Stimulated activated CD8-positive, alpha-beta memory T cell treated with anti-CD3 and anti-CD28 coated beads, Interleukin-4, amount 100 ng/mL, for 24 hours (primary cell): ENCODE measurements around the gene CUL5.
"Not testable (repeated sequence)": the region's sequence is repeated elsewhere in the genome, so short reads cannot be mapped to it uniquely, and the experiment has no call there.

ENCODE experiments used
- DNase-seq: peaks from one replicate; pipeline ENCODE4 v3.0.0-alpha.2; 2020; ENCODE audit warnings: low read depth

CUL5 gene

GRCh38 chr11:108025387-108026080 is 16.8 kb downstream of the CUL5 start:
- DNase-seq = no peak

GRCh38 chr11:108027057-108027456 is 18.4 kb downstream of the CUL5 start:
- no peak for DNase-seq

GRCh38 chr11:108028822-108029441 is 20.2 kb downstream of the CUL5 start:
- not testable (repeated sequence) for DNase-seq

GRCh38 chr11:108031604-108032003 is 22.9 kb downstream of the CUL5 start:
- not testable (repeated sequence) for DNase-seq

- no peak for DNase-seq
Measured at GRCh38 chr11:108032800-108033199, 24.1 kb downstream of the CUL5 start.

GRCh38 chr11:108034034-108034433 is 25.3 kb downstream of the CUL5 start:
- no peak for DNase-seq

GRCh38 chr11:108034952-108035351 is 26.3 kb downstream of the CUL5 start:
- DNase-seq = no peak

GRCh38 chr11:108035690-108036089 is 27.0 kb downstream of the CUL5 start:
- no peak for DNase-seq

- no peak for DNase-seq
Measured at GRCh38 chr11:108037211-108037610, 28.5 kb downstream of the CUL5 start.

- no peak for DNase-seq
Measured at GRCh38 chr11:108037636-108038035, 28.9 kb downstream of the CUL5 start.

GRCh38 chr11:108048269-108048668 is 39.6 kb downstream of the CUL5 start:
- DNase-seq = no peak

- no peak for DNase-seq
Measured at GRCh38 chr11:108062336-108062735, 53.6 kb downstream of the CUL5 start.

GRCh38 chr11:108063410-108063809 is 54.7 kb downstream of the CUL5 start:
- no peak for DNase-seq

GRCh38 chr11:108069947-108070346 is 61.2 kb downstream of the CUL5 start:
- no peak for DNase-seq

- DNase-seq = no peak
Measured at GRCh38 chr11:108084811-108085210, 76.1 kb downstream of the CUL5 start.

GRCh38 chr11:108085672-108086071 is 77.0 kb downstream of the CUL5 start:
- DNase-seq = no peak

- no peak for DNase-seq
Measured at GRCh38 chr11:108092134-108092533, 83.4 kb downstream of the CUL5 start.

GRCh38 chr11:108093128-108093904 is 84.6 kb downstream of the CUL5 start:
- DNase-seq = no peak

GRCh38 chr11:108097179-108097578 is 88.5 kb downstream of the CUL5 start:
- DNase-seq = no peak

GRCh38 chr11:108101090-108101775 is 92.5 kb downstream of the CUL5 start:
- DNase-seq = no peak

- no peak for DNase-seq
Measured at GRCh38 chr11:108111126-108111525, 102.4 kb downstream of the CUL5 start.

- no peak for DNase-seq
Measured at GRCh38 chr11:108112057-108112456, 103.4 kb downstream of the CUL5 start.
